HepG2 (cell line): ENCODE results near the gene CCNYL1. TPM values are rescaled to one million over a fixed set of nuclear protein-coding genes. Genes with fewer than 3 reads are reported as not detected.
A peak's percentile ranks its signal among the peaks of the same experiment; 100 is the strongest.

Experiments
- BCL3 ChIP-seq: sonication (generic); formaldehyde crosslinking; IDR thresholded peaks from 2 replicates; pipeline ENCODE4 v1.5.1; 2020; ENCODE audit warnings: mild to moderate bottlenecking, missing genetic modification reagents, moderate library complexity
- CREB1 ChIP-seq, 2 experiments: fragments of 450-650 bp in 1 of 2; IDR thresholded peaks; 2 replicates each; pipeline ENCODE4 v1.6.1; 2016 to 2017; ENCODE audit warnings: control low read depth in 1 of 2, mild to moderate bottlenecking in 1 of 2, missing compliant biosample characterization in 1 of 2, missing genetic modification characterization in 1 of 2
- DMAP1 ChIP-seq: IDR thresholded peaks from 2 replicates; pipeline ENCODE4 v1.6.1; 2016
- FOXC1 ChIP-seq: sonication (generic); formaldehyde crosslinking; IDR thresholded peaks from 2 replicates; pipeline ENCODE4 v1.8.0; 2022; ENCODE audit warnings: mild to moderate bottlenecking, missing genetic modification reagents, borderline replicate concordance
- FOXP1 ChIP-seq, 2 experiments: fragments of 450-650 bp in 1 of 2; IDR thresholded peaks; 2 replicates each; pipeline ENCODE4 v1.6.1; 2017 to 2018; ENCODE audit warnings: antibody characterized with exemption in 1 of 2
- GLI4 ChIP-seq: sonication (generic); formaldehyde crosslinking; IDR thresholded peaks from 2 replicates; pipeline ENCODE4 v1.5.1; 2020; ENCODE audit warnings: missing genetic modification reagents, mild to moderate bottlenecking, moderate library complexity, borderline replicate concordance
- RARA ChIP-seq: IDR thresholded peaks from 2 replicates; pipeline ENCODE4 v1.6.1; 2016; ENCODE audit warnings: missing genetic modification reagents, missing compliant biosample characterization
- ZC3H13 ChIP-seq: sonication (generic); formaldehyde crosslinking; IDR thresholded peaks from 2 replicates; pipeline ENCODE4 v1.8.1; 2023; ENCODE audit warnings: mild to moderate bottlenecking, missing genetic modification reagents, moderate library complexity
- ZFY ChIP-seq: sonication (generic); formaldehyde crosslinking; IDR thresholded peaks from 2 replicates; pipeline ENCODE4 v1.4.0; 2020; ENCODE audit warnings: missing genetic modification reagents
- ZNF276 ChIP-seq: sonication (generic); formaldehyde crosslinking; IDR thresholded peaks from 2 replicates; pipeline ENCODE4 v1.4.0; 2020; ENCODE audit warnings: mild to moderate bottlenecking, low read depth, missing genetic modification reagents
- ZSCAN30 ChIP-seq: sonication (generic); formaldehyde crosslinking; IDR thresholded peaks from 2 replicates; pipeline ENCODE4 v1.5.0; 2020; ENCODE audit warnings: mild to moderate bottlenecking, missing genetic modification reagents
- polyA plus RNA-seq, 8 experiments: library from polyadenylated mRNA; depleted of rRNA in 3 of 8; stranded (reverse) in 7 of 8; unstranded in 1 of 8; fragments of >200 nt; fragmentation: Illumina TruSeq in 4 of 8; extraction: Trizol in 4 of 8; gene quantifications; 2 replicates each; pipeline versions ENCODE4 v1.2.1 to v1.2.3, GENCODE V29; 2011 to 2016; ENCODE audit warnings: low read depth in 4 of 8, missing spikeins in 1 of 8, mixed read lengths in 1 of 8; ENCODE audit not compliant: insufficient read depth in 1 of 8
- total RNA-seq, 5 experiments: library from RNA; depleted of rRNA; stranded (reverse); fragments of >200 nt; fragmentation: Illumina TruSeq; extraction: Trizol; gene quantifications; 2 replicates each; pipeline ENCODE4 v1.2.3, GENCODE V29; 2016; ENCODE audit warnings: low read depth in 1 of 5
- TF ChIP-seq, protein P1 (sequence below): fragments of 450-650 bp; IDR thresholded peaks from 2 replicates; pipeline ENCODE4 v1.6.1; 2016
- TF ChIP-seq, protein P2 (sequence below), 2 experiments: sonication (generic) in 1 of 2; formaldehyde crosslinking in 1 of 2; IDR thresholded peaks; 2 replicates each; pipeline versions ENCODE4 v1.6.1 to v1.9.0; 2014 to 2022; ENCODE audit warnings: antibody characterized with exemption in 1 of 2, borderline replicate concordance in 1 of 2, inconsistent platforms in 1 of 2, low read depth in 1 of 2, missing genetic modification reagents in 1 of 2
- TF ChIP-seq, protein P3 (sequence below): sonication (generic); formaldehyde crosslinking; IDR thresholded peaks from 2 replicates; pipeline ENCODE4 v1.8.0; 2022; ENCODE audit warnings: mild to moderate bottlenecking, missing genetic modification reagents, moderate library complexity

CCNYL1 gene
- total and polyA plus RNA-seq, 2 of the 13 experiments (the other 11 are each of a cell fraction or from before 2014, with no cell fraction given) = 12.5 to 16.2 TPM

DNA sequence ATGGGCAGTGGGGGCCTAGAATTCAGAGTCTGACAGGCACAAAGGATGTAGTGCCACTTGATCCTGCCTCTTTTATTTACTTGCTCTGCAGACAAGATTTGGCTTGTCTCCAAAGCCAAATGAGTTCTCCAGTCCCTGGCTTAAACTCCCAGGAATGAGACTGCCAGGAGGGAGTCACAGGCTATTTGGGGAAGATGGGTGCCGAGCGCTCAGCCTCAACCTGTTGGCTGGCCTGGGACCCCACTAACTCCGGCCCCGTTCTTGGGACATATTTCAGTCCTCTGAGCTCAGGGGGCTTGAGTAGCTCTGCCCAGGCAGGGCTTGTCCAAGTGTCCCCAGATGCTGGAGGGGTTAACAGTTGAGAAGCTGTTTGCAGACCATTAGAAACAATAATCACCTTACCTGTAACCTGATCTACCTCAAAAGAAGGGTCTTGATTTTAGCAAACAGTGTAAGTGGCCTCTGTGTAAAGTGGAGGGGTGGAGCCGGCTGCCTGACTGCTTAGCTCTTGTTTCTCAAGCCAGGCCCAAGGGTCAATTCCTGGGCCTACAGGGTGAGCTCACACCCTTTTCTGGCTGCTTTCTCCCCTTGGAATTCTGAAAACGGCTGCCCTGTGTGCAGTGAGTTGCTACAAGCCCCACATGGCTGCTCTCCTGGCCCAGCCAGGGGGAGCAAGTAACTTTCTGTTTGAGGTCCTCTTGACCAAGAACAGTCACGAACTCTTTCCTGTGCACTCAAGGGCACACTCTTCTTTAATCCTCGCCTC is 85.3 kb downstream of the CCNYL1 start (continued):
- TF ChIP-seq, protein P1, sequence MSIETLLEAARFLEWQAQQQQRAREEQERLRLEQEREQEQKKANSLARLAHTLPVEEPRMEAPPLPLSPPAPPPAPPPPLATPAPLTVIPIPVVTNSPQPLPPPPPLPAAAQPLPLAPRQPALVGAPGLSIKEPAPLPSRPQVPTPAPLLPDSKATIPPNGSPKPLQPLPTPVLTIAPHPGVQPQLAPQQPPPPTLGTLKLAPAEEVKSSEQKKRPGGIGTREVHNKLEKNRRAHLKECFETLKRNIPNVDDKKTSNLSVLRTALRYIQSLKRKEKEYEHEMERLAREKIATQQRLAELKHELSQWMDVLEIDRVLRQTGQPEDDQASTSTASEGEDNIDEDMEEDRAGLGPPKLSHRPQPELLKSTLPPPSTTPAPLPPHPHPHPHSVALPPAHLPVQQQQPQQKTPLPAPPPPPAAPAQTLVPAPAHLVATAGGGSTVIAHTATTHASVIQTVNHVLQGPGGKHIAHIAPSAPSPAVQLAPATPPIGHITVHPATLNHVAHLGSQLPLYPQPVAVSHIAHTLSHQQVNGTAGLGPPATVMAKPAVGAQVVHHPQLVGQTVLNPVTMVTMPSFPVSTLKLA = no peak
- peak; percentile 50; the same call in 1 of the 2 replicates for TF ChIP-seq ZNF276 (CRISPR knock-in tag)
- no peak for TF ChIP-seq ZSCAN30
- TF ChIP-seq FOXC1 (CRISPR knock-in tag) = no peak; the same call in 1 of the 2 replicates
- TF ChIP-seq, protein P2, sequence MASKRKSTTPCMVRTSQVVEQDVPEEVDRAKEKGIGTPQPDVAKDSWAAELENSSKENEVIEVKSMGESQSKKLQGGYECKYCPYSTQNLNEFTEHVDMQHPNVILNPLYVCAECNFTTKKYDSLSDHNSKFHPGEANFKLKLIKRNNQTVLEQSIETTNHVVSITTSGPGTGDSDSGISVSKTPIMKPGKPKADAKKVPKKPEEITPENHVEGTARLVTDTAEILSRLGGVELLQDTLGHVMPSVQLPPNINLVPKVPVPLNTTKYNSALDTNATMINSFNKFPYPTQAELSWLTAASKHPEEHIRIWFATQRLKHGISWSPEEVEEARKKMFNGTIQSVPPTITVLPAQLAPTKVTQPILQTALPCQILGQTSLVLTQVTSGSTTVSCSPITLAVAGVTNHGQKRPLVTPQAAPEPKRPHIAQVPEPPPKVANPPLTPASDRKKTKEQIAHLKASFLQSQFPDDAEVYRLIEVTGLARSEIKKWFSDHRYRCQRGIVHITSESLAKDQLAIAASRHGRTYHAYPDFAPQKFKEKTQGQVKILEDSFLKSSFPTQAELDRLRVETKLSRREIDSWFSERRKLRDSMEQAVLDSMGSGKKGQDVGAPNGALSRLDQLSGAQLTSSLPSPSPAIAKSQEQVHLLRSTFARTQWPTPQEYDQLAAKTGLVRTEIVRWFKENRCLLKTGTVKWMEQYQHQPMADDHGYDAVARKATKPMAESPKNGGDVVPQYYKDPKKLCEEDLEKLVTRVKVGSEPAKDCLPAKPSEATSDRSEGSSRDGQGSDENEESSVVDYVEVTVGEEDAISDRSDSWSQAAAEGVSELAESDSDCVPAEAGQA (IDR thresholded peaks at IDR 0.05; ENCODE audit: low read depth) = no peak
- TF ChIP-seq, protein P2 (CRISPR knock-in tag; IDR thresholded peaks at IDR 0.05; ENCODE audit: borderline replicate concordance) = no peak; the same call in 1 of the 2 replicates
- no peak for TF ChIP-seq CREB1 (IDR thresholded peaks at IDR 0.05)
- TF ChIP-seq CREB1 (CRISPR knock-in tag; IDR thresholded peaks at IDR 0.05) = no peak; the same call in 1 of the 2 replicates
- TF ChIP-seq BCL3 (CRISPR knock-in tag) = no peak
- TF ChIP-seq FOXP1 (IDR thresholded peaks at IDR 0.05) = no peak
- peak; percentile 46; the same call in 1 of the 2 replicates for TF ChIP-seq FOXP1 (CRISPR knock-in tag; IDR thresholded peaks at IDR 0.05)
- peak; percentile 54 for TF ChIP-seq DMAP1 (CRISPR knock-in tag)
- TF ChIP-seq GLI4 = no peak
- TF ChIP-seq ZFY (CRISPR knock-in tag) = peak; percentile 71
- TF ChIP-seq, protein P3, sequence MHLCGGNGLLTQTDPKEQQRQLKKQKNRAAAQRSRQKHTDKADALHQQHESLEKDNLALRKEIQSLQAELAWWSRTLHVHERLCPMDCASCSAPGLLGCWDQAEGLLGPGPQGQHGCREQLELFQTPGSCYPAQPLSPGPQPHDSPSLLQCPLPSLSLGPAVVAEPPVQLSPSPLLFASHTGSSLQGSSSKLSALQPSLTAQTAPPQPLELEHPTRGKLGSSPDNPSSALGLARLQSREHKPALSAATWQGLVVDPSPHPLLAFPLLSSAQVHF (CRISPR knock-in tag) = no peak
- TF ChIP-seq ZC3H13 (CRISPR knock-in tag) = no peak
- TF ChIP-seq RARA (CRISPR knock-in tag) = no peak; the same call in 1 of the 2 replicates
